Measurements from ENCODE around the gene PTPRT.

- TF ChIP-seq CTCF (IDR thresholded peaks at IDR 0.05) (no peak), POLR2A (IDR thresholded peaks at IDR 0.05) (no peak)
These were observed 210.0 kb downstream of the PTPRT start for GRCh38 chr20:42979720-42980119.

Measured in ovary (tissue), 3 donors.